ENCODE data around the gene MBD3L1. TPM values are rescaled to one million over a fixed set of nuclear protein-coding genes. Genes with fewer than 3 reads are reported as not detected.

The MBD3L1 gene
- total and polyA plus RNA-seq, 2 donors from 2014 or later = not detected

DNA sequence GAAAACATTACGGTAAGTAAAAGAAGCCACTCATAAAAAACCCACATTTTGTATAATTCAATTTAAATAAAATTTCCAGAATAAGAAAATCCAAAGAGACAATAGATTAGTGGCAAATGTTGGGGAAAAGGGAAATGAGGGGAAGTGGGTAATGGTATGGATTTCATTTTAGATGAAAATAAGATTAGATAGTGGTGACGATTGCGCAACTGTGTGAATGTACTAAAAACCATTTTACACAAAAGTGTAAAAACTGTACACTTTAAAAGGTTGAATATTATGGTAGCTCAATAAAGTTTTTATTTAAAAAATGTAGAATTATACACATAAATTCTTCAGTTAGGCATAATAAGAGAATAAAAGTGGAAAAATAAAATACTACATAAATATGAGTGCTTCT lies 3.7 kb downstream of the MBD3L1 start:
- DNase-seq (no peak), FAIRE-seq (no peak)

DNA sequence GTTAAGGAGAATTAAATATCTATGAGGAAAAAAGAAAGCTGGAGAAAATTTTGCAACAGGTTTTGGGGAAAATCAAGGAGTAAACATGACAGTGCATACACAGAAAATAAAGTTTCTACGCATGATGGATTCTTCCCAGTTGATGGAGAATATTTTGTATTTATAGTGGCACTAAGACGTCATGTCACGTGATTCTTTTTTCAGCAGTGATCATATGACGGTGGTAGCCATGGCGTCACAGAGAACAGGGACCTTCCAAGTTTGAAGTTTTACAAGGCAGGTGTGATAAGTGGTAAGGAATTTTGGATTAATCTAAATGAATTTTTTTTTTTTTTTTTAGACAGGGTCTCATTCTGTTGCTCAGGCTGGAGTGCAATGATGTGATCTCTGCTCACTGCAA lies 8.5 kb downstream of the MBD3L1 start:
- no peak for FAIRE-seq
- Histone ChIP-seq H3K9ac (ENCODE audit: low read length in 3 of 3) (no peak overlapping the region), H3K4me1 (ENCODE audit: control insufficient read depth in 2 of 3, insufficient read depth in 2 of 3, low read depth in 1 of 3, low read length in 3 of 3) (no peaks in the 10 kb centered on the region), H3K4me3 (ENCODE audit: low read length in 3 of 3) (no peak overlapping the region), H3K36me3 (ENCODE audit: control insufficient read depth in 2 of 3, insufficient read depth in 3 of 3, low read length in 3 of 3) (no peaks in the 10 kb centered on the region), H3K27me3 (ENCODE audit: control insufficient read depth, insufficient read depth, low read length) (no peaks in the 10 kb centered on the region), H3K27ac (ENCODE audit: low read depth in 2 of 2, low read length in 2 of 2) (no peak overlapping the region), H3K9me3 (ENCODE audit: control insufficient read depth in 2 of 3, insufficient read depth in 1 of 3, low read length in 3 of 3) (no peaks in the 10 kb centered on the region)
- DNase-seq = no peak
- intact Hi-C loops (cut with DNase I) = no loop called here
- TF ChIP-seq, protein P1, sequence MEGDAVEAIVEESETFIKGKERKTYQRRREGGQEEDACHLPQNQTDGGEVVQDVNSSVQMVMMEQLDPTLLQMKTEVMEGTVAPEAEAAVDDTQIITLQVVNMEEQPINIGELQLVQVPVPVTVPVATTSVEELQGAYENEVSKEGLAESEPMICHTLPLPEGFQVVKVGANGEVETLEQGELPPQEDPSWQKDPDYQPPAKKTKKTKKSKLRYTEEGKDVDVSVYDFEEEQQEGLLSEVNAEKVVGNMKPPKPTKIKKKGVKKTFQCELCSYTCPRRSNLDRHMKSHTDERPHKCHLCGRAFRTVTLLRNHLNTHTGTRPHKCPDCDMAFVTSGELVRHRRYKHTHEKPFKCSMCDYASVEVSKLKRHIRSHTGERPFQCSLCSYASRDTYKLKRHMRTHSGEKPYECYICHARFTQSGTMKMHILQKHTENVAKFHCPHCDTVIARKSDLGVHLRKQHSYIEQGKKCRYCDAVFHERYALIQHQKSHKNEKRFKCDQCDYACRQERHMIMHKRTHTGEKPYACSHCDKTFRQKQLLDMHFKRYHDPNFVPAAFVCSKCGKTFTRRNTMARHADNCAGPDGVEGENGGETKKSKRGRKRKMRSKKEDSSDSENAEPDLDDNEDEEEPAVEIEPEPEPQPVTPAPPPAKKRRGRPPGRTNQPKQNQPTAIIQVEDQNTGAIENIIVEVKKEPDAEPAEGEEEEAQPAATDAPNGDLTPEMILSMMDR (IDR thresholded peaks at IDR 0.05; ENCODE audit: borderline replicate concordance, extremely low read depth, insufficient read depth) = no peak

More for the DNA sequence above, 3.7 kb downstream of the MBD3L1 start:
- no peaks in the 10 kb centered on the region for H3K36me3 ChIP-seq (ENCODE audit: control insufficient read depth in 2 of 3, insufficient read depth in 3 of 3, low read length in 3 of 3)
- no peak overlapping the region for H3K9ac ChIP-seq (ENCODE audit: low read length in 3 of 3)
- no peak overlapping the region for H3K4me3 ChIP-seq (ENCODE audit: low read length in 3 of 3)
- no peaks in the 10 kb centered on the region for H3K9me3 ChIP-seq (ENCODE audit: control insufficient read depth in 2 of 3, insufficient read depth in 1 of 3, low read length in 3 of 3)
- peaks cover 0 to 2% (median 0%) of the 10 kb centered on the region in 3 donors for H3K4me1 ChIP-seq (ENCODE audit: control insufficient read depth in 2 of 3, insufficient read depth in 2 of 3, low read depth in 1 of 3, low read length in 3 of 3)
- intact Hi-C loops (cut with DNase I) = no loop called here
- TF ChIP-seq, protein P1 (IDR thresholded peaks at IDR 0.05; ENCODE audit: borderline replicate concordance, extremely low read depth, insufficient read depth) = no peak
- no peaks in the 10 kb centered on the region for H3K27me3 ChIP-seq (ENCODE audit: control insufficient read depth, insufficient read depth, low read length)
- no peak overlapping the region for H3K27ac ChIP-seq (ENCODE audit: low read depth in 2 of 2, low read length in 2 of 2)

DNA sequence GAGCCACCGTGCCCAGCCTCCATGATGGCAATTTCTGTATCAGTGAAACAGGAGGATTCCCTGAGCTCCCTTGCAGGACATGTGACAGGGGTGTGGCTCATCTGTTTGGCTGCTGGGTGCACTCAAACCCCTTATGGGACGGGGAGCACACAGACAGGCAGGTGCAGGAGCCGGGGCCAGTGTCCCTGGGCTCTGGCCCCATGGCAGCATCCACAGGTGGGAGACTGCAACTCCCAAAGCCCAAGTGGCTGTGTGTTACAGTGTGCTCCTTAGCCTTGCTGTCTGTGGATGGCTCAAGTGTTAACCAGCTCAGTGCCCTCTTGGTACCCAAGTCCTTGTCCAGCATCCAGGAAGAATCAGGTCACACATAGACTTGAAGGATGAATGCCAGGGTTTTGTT lies 14.6 kb downstream of the MBD3L1 start:
- Histone ChIP-seq H3K4me3 (ENCODE audit: low read length in 3 of 3) (no peak overlapping the region), H3K27me3 (ENCODE audit: control insufficient read depth, insufficient read depth, low read length) (no peaks in the 10 kb centered on the region), H3K27ac (ENCODE audit: low read depth in 2 of 2, low read length in 2 of 2) (no peak overlapping the region), H3K9me3 (ENCODE audit: control insufficient read depth in 2 of 3, insufficient read depth in 1 of 3, low read length in 3 of 3) (peaks cover 0 to 4% (median 0%) of the 10 kb centered on the region in 3 donors), H3K36me3 (ENCODE audit: control insufficient read depth in 2 of 3, insufficient read depth in 3 of 3, low read length in 3 of 3) (no peaks in the 10 kb centered on the region), H3K4me1 (ENCODE audit: control insufficient read depth in 2 of 3, insufficient read depth in 2 of 3, low read depth in 1 of 3, low read length in 3 of 3) (no peaks in the 10 kb centered on the region), H3K9ac (ENCODE audit: low read length in 3 of 3) (no peak overlapping the region)
- TF ChIP-seq, protein P1 (IDR thresholded peaks at IDR 0.05; ENCODE audit: borderline replicate concordance, extremely low read depth, insufficient read depth) = no peak
- DNase-seq = no peak
- intact Hi-C loops (cut with DNase I) = no loop called here
- FAIRE-seq = no peak

DNA sequence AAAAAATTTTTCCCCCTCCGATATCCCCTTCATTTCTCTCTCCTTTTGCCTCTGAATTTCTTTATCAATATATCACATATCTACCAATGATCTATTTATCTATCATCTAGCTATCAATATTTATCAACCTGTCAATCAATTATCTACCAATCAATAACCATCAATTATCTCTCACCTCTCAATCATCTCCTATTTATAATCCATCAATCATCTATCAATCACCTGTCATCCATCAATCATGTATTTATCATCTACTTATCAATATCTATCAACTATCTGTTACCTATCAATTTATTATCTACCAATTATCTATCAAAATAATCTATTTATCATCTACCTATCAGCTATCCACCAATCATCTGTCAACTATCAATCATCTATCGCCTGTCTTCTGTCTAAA lies 17.1 kb downstream of the MBD3L1 start:
- intact Hi-C loops (cut with DNase I) = no loop called here
- Histone ChIP-seq H3K4me3 (ENCODE audit: low read length in 3 of 3) (no peak overlapping the region), H3K27ac (ENCODE audit: low read depth in 2 of 2, low read length in 2 of 2) (no peak overlapping the region), H3K4me1 (ENCODE audit: control insufficient read depth in 2 of 3, insufficient read depth in 2 of 3, low read depth in 1 of 3, low read length in 3 of 3) (no peaks in the 10 kb centered on the region), H3K36me3 (ENCODE audit: control insufficient read depth in 2 of 3, insufficient read depth in 3 of 3, low read length in 3 of 3) (no peaks in the 10 kb centered on the region), H3K9ac (ENCODE audit: low read length in 3 of 3) (no peak overlapping the region), H3K27me3 (ENCODE audit: control insufficient read depth, insufficient read depth, low read length) (no peaks in the 10 kb centered on the region), H3K9me3 (ENCODE audit: control insufficient read depth in 2 of 3, insufficient read depth in 1 of 3, low read length in 3 of 3) (peaks cover 0 to 4% (median 0%) of the 10 kb centered on the region in 3 donors)
- FAIRE-seq = no peak
- DNase-seq = no peak
- TF ChIP-seq, protein P1 (IDR thresholded peaks at IDR 0.05; ENCODE audit: borderline replicate concordance, extremely low read depth, insufficient read depth) = no peak

Data from kidney (tissue), 14 donors.